Breast epithelium (tissue), 3 donors: ENCODE results near the gene FOXN3.

Experiments used
- POLR2A ChIP-seq: fragments of 450-650 bp; IDR thresholded peaks from one replicate; pipeline ENCODE4 v1.6.1; 2016; ENCODE audit warnings: antibody characterized with exemption, mild to moderate bottlenecking, moderate library complexity
- POLR2AphosphoS5 ChIP-seq, 3 donors: sonication (generic); formaldehyde crosslinking; IDR thresholded peaks; one replicate each; pipeline ENCODE4 v1.6.1; 2017; ENCODE audit warnings: antibody characterized with exemption in 3 of 3
- TF ChIP-seq, protein P1 (sequence below), 3 donors: fragments of 450-650 bp; IDR thresholded peaks; one replicate each; pipeline ENCODE4 v1.5.1; 2016 to 2017; ENCODE audit warnings: antibody characterized with exemption in 3 of 3, mild to moderate bottlenecking in 3 of 3, moderate library complexity in 3 of 3

DNA sequence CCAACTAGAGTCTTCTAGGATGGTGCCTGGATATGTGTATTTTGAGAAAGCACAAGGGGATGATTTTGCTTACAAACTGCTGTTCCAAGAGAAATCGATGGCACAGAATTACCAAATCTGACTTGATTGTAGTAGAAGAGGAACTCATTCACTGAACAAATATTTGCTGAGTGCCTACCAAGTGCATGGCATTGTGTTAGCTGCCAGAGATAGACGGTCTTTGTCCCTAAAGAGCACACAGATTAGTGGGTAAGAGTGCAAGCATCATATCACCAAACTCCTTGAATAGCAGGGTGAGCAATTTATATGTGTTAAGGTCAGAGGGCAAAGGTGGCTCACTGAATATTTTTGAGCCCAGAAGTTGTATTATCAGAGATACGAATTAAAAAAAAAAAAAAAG lies 3.5 kb upstream of the FOXN3 start:
- TF ChIP-seq POLR2A (no peak), POLR2AphosphoS5 (IDR thresholded peaks at IDR 0.05) (no peak)
- TF ChIP-seq, protein P1, sequence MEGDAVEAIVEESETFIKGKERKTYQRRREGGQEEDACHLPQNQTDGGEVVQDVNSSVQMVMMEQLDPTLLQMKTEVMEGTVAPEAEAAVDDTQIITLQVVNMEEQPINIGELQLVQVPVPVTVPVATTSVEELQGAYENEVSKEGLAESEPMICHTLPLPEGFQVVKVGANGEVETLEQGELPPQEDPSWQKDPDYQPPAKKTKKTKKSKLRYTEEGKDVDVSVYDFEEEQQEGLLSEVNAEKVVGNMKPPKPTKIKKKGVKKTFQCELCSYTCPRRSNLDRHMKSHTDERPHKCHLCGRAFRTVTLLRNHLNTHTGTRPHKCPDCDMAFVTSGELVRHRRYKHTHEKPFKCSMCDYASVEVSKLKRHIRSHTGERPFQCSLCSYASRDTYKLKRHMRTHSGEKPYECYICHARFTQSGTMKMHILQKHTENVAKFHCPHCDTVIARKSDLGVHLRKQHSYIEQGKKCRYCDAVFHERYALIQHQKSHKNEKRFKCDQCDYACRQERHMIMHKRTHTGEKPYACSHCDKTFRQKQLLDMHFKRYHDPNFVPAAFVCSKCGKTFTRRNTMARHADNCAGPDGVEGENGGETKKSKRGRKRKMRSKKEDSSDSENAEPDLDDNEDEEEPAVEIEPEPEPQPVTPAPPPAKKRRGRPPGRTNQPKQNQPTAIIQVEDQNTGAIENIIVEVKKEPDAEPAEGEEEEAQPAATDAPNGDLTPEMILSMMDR (IDR thresholded peaks at IDR 0.05): no peak
